ENCODE results near the gene SPINT1. TPM values are rescaled to one million over a fixed set of nuclear protein-coding genes. Genes with fewer than 3 reads are reported as not detected.

SPINT1 gene
- total and polyA plus RNA-seq, 7 experiments from 2014 or later = 1.00 to 8.9 (median 3.6) TPM

GRCh38 chr15:40900256-40901052 lies 56.6 kb downstream of the SPINT1 start:
- ATAC-seq (no peak), DNase-seq (no peak)
- no peak overlapping the region for H3K27ac ChIP-seq (ENCODE audit: low read depth, low read length)
- intact Hi-C loops (cut with micrococcal nuclease) = loop anchor here (5.0 to 10.0 kb wide), 3 partner anchors 214 to 874 kb away; partner anchors contain the start of genes INO80 (in 1 of the 2), MAPKBP1 (in 1 of the 2), NUSAP1 (in 1 of the 2) and OIP5 (in 1 of the 2)
- H3K4me1 Mint-ChIP-seq = peaks cover 25 to 45% (median 37%) of the 10 kb centered on the region in 7 donors
- POLR2A ChIA-PET = interaction anchor here (1.0 to 1.4 kb wide), 2 partner anchors 45 to 205 kb away, joined by 3 read pairs; partner anchors contain the start of gene RAD51
- no peaks in the 10 kb centered on the region for H3K27me3 Mint-ChIP-seq
- peaks cover 5 to 6% of the 10 kb centered on the region in 2 donors for H3K4me1 ChIP-seq (ENCODE audit: control insufficient read depth in 2 of 2, insufficient read depth in 2 of 2, low read length in 2 of 2)
- CTCF ChIA-PET = interaction anchor here (1.0 to 1.2 kb wide), 3 partner anchors 41 to 432 kb away, joined by 3 to 4 read pairs (median 3); partner anchors contain the start of genes NUSAP1 and OIP5
- H3K9me3 ChIP-seq (ENCODE audit: control insufficient read depth in 2 of 3, low read length in 3 of 3) = no peaks in the 10 kb centered on the region
- no peaks in the 10 kb centered on the region for H3K9me3 Mint-ChIP-seq
- peak overlapping the region in 2 of 9 donors; percentile 3 to 21 for H3K27ac Mint-ChIP-seq
- peaks cover 0 to 37% (median 5%) of the 10 kb centered on the region in 5 donors for H3K36me3 Mint-ChIP-seq
- H3K36me3 ChIP-seq (ENCODE audit: control insufficient read depth in 2 of 3, insufficient read depth in 3 of 3, low read length in 3 of 3) = peaks cover 0 to 61% (median 23%) of the 10 kb centered on the region in 3 experiments
- H3K4me3 ChIP-seq (ENCODE audit: low read length) = no peak overlapping the region
- H3K27me3 ChIP-seq (ENCODE audit: control insufficient read depth in 2 of 2, insufficient read depth in 2 of 2, low read length in 2 of 2) = no peaks in the 10 kb centered on the region
- H3K4me3 Mint-ChIP-seq = peak overlapping the region in 1 of 10 donors; percentile 25

GRCh38 chr15:40901053-40901443 lies 57.2 kb downstream of the SPINT1 start:
- no peaks in the 10 kb centered on the region for H3K9me3 ChIP-seq (ENCODE audit: control insufficient read depth in 2 of 3, low read length in 3 of 3)
- Mint-ChIP-seq H3K27ac (peak overlapping the region in 2 of 9 donors; percentile 21 to 53), H3K27me3 (no peaks in the 10 kb centered on the region), H3K9me3 (no peaks in the 10 kb centered on the region), H3K36me3 (peaks cover 0 to 37% (median 5%) of the 10 kb centered on the region in 5 donors), H3K4me1 (peaks cover 19 to 43% (median 31%) of the 10 kb centered on the region in 7 donors), H3K4me3 (peak overlapping the region in 1 of 10 donors; percentile 25)
- H3K27me3 ChIP-seq (ENCODE audit: control insufficient read depth in 2 of 2, insufficient read depth in 2 of 2, low read length in 2 of 2) = no peaks in the 10 kb centered on the region
- peaks cover 0 to 61% (median 23%) of the 10 kb centered on the region in 3 experiments for H3K36me3 ChIP-seq (ENCODE audit: control insufficient read depth in 2 of 3, insufficient read depth in 3 of 3, low read length in 3 of 3)
- no peak overlapping the region for H3K4me3 ChIP-seq (ENCODE audit: low read length)
- intact Hi-C loops (cut with micrococcal nuclease) = loop anchor here (5.0 to 10.0 kb wide), 3 partner anchors 214 to 874 kb away; partner anchors contain the start of genes INO80 (in 1 of the 2), MAPKBP1 (in 1 of the 2), NUSAP1 (in 1 of the 2) and OIP5 (in 1 of the 2)
- ATAC-seq (no peak), DNase-seq (no peak)
- H3K4me1 ChIP-seq (ENCODE audit: control insufficient read depth in 2 of 2, insufficient read depth in 2 of 2, low read length in 2 of 2) = peaks cover 0 to under 1% of the 10 kb centered on the region in 2 donors
- no peak overlapping the region for H3K27ac ChIP-seq (ENCODE audit: low read depth, low read length)
- ChIA-PET POLR2A (interaction anchor here (1.0 to 1.4 kb wide), 2 partner anchors 45 to 206 kb away, joined by 3 read pairs; partner anchors contain the start of gene RAD51), CTCF (interaction anchor here (1.2 to 2.0 kb wide), 2 partner anchors 44 to 285 kb away, joined by 4 to 6 read pairs; no protein-coding TSS in a partner anchor)

- Mint-ChIP-seq H3K4me3 (peak overlapping the region in 1 of 10 donors; percentile 7), H3K27me3 (no peaks in the 10 kb centered on the region), H3K4me1 (peaks cover 19 to 38% (median 33%) of the 10 kb centered on the region in 7 donors), H3K36me3 (peaks cover 0 to 30% (median 5%) of the 10 kb centered on the region in 5 donors), H3K9me3 (no peaks in the 10 kb centered on the region), H3K27ac (peak overlapping the region in 3 of 9 donors; percentile 38 to 84 (median 74))
- ChIA-PET CTCF (interaction anchor here (0.5 to 5.8 kb wide), 14 partner anchors 8 to 1108 kb away, joined by 3 to 44 read pairs (median 4); partner anchors contain the start of gene VPS18), POLR2A (interaction anchor here (0.5 to 2.6 kb wide), 2 partner anchors 9 to 210 kb away, joined by 3 to 7 read pairs; partner anchors contain the start of gene VPS18)
- Histone ChIP-seq H3K27ac (ENCODE audit: low read depth, low read length) (no peak overlapping the region), H3K9me3 (ENCODE audit: control insufficient read depth in 2 of 3, low read length in 3 of 3) (no peaks in the 10 kb centered on the region), H3K4me3 (ENCODE audit: low read length) (no peak overlapping the region), H3K36me3 (ENCODE audit: control insufficient read depth in 2 of 3, insufficient read depth in 3 of 3, low read length in 3 of 3) (peaks cover 0 to 50% (median 23%) of the 10 kb centered on the region in 3 experiments), H3K27me3 (ENCODE audit: control insufficient read depth in 2 of 2, insufficient read depth in 2 of 2, low read length in 2 of 2) (no peaks in the 10 kb centered on the region), H3K4me1 (ENCODE audit: control insufficient read depth in 2 of 2, insufficient read depth in 2 of 2, low read length in 2 of 2) (peaks cover 6 to 16% of the 10 kb centered on the region in 2 donors)
- intact Hi-C loops (cut with micrococcal nuclease) = loop anchor here (5.0 to 10.0 kb wide), 3 partner anchors 212 to 872 kb away; partner anchors contain the start of genes INO80 (in 1 of the 2), MAPKBP1 (in 1 of the 2), NUSAP1 (in 1 of the 2) and OIP5 (in 1 of the 2)
- no peak for DNase-seq
- ATAC-seq = peak; percentile 23
Measured at GRCh38 chr15:40902605-40903561, 59.0 kb downstream of the SPINT1 start.

GRCh38 chr15:40904552-40905201 lies 60.8 kb downstream of the SPINT1 start:
- H3K4me1 ChIP-seq (ENCODE audit: control insufficient read depth in 2 of 2, insufficient read depth in 2 of 2, low read length in 2 of 2) = peaks cover 6 to 16% of the 10 kb centered on the region in 2 donors
- intact Hi-C loops (cut with micrococcal nuclease) = loop anchor here (1.0 to 10.0 kb wide), 12 partner anchors 9 to 870 kb away; partner anchors contain the start of genes DLL4 (in 2 of the 2), NUSAP1 (in 2 of the 2), OIP5 (in 2 of the 2) and INO80 (in 1 of the 2)
- ATAC-seq (no peak), DNase-seq (no peak)
- Mint-ChIP-seq H3K27ac (peak overlapping the region in 1 of 9 donors; percentile 55), H3K9me3 (no peaks in the 10 kb centered on the region), H3K36me3 (peaks cover 0 to 20% (median 5%) of the 10 kb centered on the region in 5 donors), H3K4me1 (peaks cover 25 to 44% (median 38%) of the 10 kb centered on the region in 7 donors), H3K4me3 (no peak overlapping the region), H3K27me3 (no peaks in the 10 kb centered on the region)
- H3K27me3 ChIP-seq (ENCODE audit: control insufficient read depth in 2 of 2, insufficient read depth in 2 of 2, low read length in 2 of 2) = no peaks in the 10 kb centered on the region
- CTCF ChIA-PET = interaction anchor here (0.6 to 5.8 kb wide), 20 partner anchors 10 to 870 kb away, joined by 3 to 44 read pairs (median 6); partner anchors contain the start of genes DLL4, MAPKBP1 and VPS18
- no peak overlapping the region for H3K4me3 ChIP-seq (ENCODE audit: low read length)
- peaks cover 0 to 36% (median 23%) of the 10 kb centered on the region in 3 experiments for H3K36me3 ChIP-seq (ENCODE audit: control insufficient read depth in 2 of 3, insufficient read depth in 3 of 3, low read length in 3 of 3)
- POLR2A ChIA-PET = interaction anchor here (0.6 to 4.9 kb wide), 5 partner anchors 9 to 714 kb away, joined by 3 to 26 read pairs (median 5); partner anchors contain the start of gene VPS18
- H3K9me3 ChIP-seq (ENCODE audit: control insufficient read depth in 2 of 3, low read length in 3 of 3) = no peaks in the 10 kb centered on the region
- H3K27ac ChIP-seq (ENCODE audit: low read depth, low read length) = no peak overlapping the region
